Measurements from ENCODE around the gene TMEM213. TPM values are rescaled to one million over a fixed set of nuclear protein-coding genes. Genes with fewer than 3 reads are reported as not detected.

The TMEM213 gene
- total and polyA plus RNA-seq, 2 of the 8 experiments (the other 6 are each of a cell fraction or from before 2014, with no cell fraction given): 0.21 to 0.67 TPM

DNA sequence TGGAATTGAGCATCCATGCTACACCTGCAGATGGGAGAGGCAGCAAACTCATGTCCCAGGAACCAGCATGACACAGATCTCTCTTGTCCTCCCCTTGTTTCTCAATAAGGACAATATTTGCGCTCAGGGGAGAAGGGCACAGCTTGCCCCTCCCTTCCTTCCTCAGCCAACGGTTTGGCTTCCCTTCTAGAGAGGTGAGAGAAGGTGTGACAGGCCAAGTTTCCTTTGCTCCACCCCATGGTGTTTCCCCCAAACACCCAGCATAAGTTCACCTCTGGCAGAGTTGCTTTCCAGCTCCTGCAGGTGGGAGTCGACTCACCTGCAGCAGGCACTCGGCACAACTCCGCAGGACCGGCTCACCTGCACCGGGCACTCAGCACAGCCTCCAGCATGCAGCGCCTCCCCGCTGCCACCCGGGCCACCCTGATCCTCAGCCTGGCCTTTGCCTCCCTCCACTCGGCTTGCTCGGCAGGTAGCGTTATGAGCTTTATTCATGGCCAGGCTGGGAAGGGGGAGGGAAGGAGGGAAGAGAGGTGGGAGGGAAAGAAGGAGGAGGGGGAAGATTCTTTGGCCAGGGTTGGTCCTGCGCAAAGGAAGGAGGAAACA, at the start of gene TMEM213, which contains the start of gene ATP6V0A4 (continued):
- TF ChIP-seq NRF1 (IDR thresholded peaks at IDR 0.05; ENCODE audit: low read depth, low read length) (no peak), GABPA (IDR thresholded peaks at IDR 0.05; ENCODE audit: borderline replicate concordance, insufficient read depth, low read length) (no peak), POLR2AphosphoS5 (IDR thresholded peaks at IDR 0.05; ENCODE audit: low read depth, low read length) (no peak), YY1 (IDR thresholded peaks at IDR 0.05; ENCODE audit: low read depth, low read length) (no peak), TEAD4 (IDR thresholded peaks at IDR 0.05; ENCODE audit: low read depth, low read length) (no peak), CTBP2 (IDR thresholded peaks at IDR 0.05; ENCODE audit: borderline replicate concordance, insufficient read depth, insufficient read length, low read length) (peak; percentile 19), EP300 (IDR thresholded peaks at IDR 0.05; ENCODE audit: borderline replicate concordance in 1 of 2, low read depth in 2 of 2, low read length in 2 of 2) (no peak), RFX5 (IDR thresholded peaks at IDR 0.05; ENCODE audit: borderline replicate concordance, low read depth, low read length) (no peak), RXRA (IDR thresholded peaks at IDR 0.05; ENCODE audit: insufficient read depth, low read depth, low read length) (no peak), KDM5A (IDR thresholded peaks at IDR 0.05; ENCODE audit: low read length) (no peak), HDAC2 (IDR thresholded peaks at IDR 0.05; ENCODE audit: borderline replicate concordance in 1 of 2, low read depth in 2 of 2, low read length in 2 of 2) (peak in 1 of 2 experiments; percentile 61; a peak in 1 of 4 replicates), CEBPB (IDR thresholded peaks at IDR 0.05; ENCODE audit: low read depth, low read length) (no peak), BRCA1 (IDR thresholded peaks at IDR 0.05; ENCODE audit: low read depth, low read length) (no peak), SIX5 (IDR thresholded peaks at IDR 0.05; ENCODE audit: low read depth, low read length) (no peak), RAD21 (IDR thresholded peaks at IDR 0.05 in 1 of 2, conservative IDR thresholded peaks at IDR 0.05 in 1 of 2; ENCODE audit: low read depth in 2 of 2, low read length in 2 of 2) (peak; percentile 60 to 68), TAF1 (IDR thresholded peaks at IDR 0.05; ENCODE audit: low read depth, low read length) (no peak), MAFK (IDR thresholded peaks at IDR 0.05; ENCODE audit: low read depth, low read length) (no peak), RBBP5 (IDR thresholded peaks at IDR 0.05; ENCODE audit: borderline replicate concordance, low read depth, low read length) (no peak)
- TF ChIP-seq, protein P1, sequence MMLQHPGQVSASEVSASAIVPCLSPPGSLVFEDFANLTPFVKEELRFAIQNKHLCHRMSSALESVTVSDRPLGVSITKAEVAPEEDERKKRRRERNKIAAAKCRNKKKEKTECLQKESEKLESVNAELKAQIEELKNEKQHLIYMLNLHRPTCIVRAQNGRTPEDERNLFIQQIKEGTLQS (IDR thresholded peaks at IDR 0.05; ENCODE audit: insufficient read depth, low read depth, low read length): no peak

All from H1 (cell line).